ENCODE results near the gene SLC39A12.
"Not testable (repeated sequence)": the region's sequence is repeated elsewhere in the genome, so short reads cannot be mapped to it uniquely, and the experiment has no call there.

SLC39A12 gene

DNA sequence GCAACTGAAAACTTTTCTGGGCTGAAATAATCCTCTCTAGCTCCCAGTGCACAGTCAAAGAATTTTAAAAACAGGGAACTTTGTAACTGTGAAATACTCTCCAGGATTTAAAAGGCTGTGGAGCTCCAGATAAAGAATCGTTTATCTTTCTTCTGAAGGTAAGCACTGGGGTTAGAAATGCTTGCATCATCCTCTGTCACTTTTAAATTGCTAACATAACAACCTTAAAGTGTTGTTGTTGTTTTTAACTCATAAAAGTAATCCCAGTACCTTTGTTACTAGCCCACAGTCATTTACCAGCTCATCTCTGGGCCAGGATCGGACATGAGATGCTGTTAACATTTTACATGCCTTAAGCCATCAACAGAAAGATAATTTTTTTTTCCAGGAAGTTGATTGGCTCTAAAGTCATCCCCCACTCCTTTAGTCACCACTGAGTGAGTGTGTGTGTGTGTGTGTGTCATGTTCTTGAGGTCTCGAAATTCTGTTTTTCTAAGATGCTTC lies at the start of gene SLC39A12:
TSS of gene SLC39A12 (plus strand) at position 51 of the 504 bp plus-strand sequence. CDS start 1,359 bp downstream, outside the sequence.
- DNase-seq: no peak

DNA sequence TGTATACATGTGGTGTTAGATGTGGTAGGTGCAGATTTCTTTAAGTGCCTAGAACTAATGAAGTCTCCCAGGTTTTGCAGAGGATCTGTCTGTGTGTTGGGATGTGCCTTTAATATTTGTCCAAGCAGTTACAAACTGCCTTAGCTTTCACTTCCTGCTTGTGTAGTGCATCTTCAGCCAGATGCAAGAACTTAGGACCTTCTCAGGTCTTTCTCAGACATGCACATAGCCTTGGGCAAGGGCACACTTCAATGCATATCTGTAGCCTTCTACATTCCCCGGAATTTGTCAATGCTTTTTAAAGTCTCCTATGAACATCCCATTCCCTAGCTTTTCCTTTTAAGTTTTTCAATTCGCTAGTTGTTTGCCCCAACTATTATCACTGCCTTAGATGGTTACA lies 47.2 kb upstream of the SLC39A12 start:
- DNase-seq: no peak

DNA sequence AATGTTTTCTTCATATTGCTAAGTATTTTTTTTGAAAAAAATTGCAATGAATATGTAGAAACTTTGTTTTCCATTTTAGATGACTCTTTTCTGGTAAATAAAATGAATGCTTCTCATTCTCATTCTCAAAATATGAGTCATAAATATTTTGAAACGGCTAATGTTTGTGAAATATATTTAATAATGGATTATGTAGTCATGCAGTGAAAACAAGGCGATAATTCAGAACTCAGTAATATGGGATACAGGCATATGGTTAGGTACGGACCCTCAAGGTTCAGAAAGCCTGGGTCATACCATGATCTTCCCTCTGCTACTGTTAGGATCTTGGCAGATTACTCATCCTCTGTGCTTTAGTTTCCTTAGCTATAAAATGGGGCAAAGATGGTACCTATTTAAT lies 46.2 kb upstream of the SLC39A12 start:
- no peak for DNase-seq

DNA sequence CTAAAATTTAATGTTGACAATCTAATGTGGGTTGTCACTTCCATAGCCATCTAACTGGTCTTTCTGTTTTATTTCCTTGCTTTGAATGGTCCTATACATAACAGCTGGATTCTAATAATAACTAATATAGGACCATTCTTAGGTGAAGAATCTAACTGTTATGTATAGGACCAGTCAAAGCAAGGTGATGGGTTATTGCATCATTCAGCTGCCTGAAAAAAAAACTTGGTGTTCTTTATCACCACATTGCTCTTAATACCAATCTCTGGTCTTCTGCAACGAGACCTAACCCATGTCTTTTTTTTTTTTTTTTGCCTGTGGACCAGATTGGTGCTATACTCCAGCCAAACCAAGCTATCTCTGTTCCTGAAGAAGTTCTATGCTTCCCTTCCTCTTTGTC lies 45.7 kb upstream of the SLC39A12 start:
- no peak for DNase-seq

DNA sequence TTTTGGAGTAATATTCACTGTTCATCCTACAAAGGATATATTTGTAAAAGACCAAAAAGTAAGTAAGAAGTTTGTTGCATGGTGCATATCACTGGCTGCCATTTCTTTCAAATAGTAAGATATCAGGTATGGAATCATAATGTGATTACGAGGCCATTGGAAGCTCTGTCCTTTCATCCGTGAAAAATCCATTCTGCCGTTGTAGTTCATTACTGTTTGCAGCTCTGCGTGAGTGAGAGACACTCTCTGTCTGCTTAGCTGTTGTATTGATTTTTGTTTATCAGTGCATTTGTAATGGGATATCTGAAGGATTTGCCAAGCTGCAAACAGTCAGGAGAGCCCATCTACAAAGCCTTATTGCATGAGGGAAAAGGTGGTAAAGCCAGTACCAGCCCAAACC lies 44.1 kb upstream of the SLC39A12 start:
- no peak for DNase-seq

DNA sequence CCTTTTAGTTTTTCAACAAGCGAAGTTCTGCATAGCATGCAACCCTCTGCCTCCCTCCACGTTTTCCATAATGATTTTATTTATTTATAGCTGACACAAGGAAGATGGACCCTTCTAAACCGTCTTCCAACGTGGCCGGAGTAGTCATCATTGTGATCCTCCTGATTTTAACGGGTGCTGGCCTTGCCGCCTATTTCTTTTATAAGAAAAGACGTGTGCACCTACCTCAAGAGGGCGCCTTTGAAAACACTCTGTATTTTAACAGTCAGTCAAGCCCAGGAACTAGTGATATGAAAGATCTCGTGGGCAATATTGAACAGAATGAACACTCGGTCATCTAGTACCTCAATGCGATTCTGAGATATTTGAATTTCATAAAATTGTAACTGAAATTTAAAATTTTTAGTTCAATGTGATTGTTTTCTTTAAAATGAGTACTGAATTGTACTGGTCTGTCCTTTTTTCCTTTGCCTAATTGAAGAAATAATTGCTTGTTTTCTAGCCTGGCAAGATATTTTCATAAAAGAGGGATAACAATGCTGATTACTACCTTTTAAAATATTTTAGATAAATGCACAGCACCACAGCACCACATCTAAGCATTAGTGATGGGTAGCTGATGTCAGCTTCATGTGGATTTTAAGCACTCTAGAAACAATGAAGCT lies 41.5 kb upstream of the SLC39A12 start:
- peak; percentile 1 for DNase-seq

DNA sequence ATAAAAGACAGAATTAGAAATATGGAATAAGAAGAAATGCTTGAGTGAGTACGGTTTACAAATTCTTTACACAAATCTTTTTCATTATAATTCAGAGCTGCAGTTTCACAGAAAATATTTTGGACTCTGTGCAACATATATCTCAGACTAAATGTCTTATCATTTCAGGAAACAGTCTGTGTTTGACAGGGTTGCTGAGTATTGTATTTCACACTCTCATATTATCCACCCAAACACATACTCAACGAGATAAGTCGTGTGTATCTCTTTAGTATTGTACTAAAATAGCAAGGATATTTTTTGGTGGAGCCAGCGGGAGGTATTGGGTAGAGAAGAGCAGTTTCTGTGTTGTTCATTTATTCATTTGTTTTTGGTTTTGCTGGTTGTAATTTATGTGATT lies 39.0 kb upstream of the SLC39A12 start:
- no peak for DNase-seq

DNA sequence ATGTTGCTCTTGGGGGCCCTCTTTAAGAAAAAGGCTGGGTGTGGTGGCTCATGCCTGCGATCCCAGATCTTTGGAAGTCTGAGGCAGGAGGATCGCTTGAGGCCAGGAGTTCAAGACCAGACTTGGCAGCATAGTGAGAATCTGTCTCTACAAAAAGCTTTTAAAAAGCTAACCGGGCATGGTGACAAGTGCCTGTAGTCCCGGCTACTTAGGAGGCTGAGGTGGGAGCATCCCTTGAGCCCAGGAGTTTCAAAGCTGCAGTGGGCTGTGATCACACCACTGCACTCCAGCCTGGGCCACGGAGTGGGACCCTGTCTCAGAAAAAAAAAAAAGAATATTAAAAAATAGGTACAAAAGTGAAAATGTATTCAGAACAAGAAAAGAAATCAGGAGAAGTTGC lies 38.1 kb upstream of the SLC39A12 start:
- no peak for DNase-seq

DNA sequence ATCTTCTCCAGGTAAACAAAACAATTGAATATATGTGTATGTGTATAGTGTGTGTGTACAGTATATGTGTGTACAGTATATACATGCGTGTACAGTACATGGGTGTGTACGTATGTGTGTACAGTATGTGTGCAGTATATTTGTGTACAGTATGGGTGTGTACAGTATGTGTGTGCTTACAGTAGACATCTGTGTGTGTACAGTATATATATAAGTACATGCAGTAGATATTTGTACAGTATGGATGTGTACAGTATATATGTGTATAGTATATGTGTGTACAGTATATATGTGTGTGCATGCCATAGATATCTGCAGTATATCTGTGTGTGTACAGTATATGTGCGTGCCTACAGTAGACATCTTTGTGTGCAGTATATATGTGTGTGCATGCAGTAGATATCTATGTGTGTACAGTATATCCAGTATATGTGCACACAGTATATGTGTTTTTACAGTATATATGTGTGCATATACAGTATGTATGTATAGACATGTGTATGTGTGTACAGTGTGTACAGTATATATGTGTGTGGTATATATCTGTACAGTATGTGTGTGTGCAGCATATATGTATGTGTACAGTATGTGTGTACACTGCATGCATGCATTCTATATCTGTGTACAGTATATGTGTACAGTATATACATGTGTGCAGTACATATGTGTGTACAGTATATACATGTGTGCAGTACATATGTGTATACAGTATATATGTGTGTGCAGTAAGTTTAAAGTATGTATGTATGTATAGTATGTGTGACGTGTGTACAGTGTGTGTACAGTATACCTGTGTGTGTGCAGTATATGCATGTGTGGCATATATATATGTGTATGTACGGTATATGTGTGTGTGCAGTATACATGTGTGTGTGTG lies 37.3 kb upstream of the SLC39A12 start:
- DNase-seq: no peak

DNA sequence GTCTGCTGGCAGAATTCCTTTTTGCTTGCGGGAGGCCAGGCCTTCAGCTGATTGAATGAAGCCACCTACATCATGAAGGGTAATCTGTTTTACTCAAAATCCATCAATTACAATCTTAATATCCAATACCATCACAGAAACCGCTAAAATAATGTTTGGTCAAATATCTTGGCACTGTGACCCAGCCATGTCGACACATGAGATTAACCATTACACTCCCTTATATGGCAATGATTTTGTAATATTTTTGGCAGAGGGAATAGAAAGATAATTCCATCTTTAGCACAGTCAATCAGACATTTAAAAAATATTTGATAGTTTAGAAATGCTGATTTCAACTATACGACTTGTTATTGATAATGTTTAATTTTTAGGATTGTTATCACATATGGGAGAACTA lies 36.5 kb upstream of the SLC39A12 start:
- DNase-seq: no peak

DNA sequence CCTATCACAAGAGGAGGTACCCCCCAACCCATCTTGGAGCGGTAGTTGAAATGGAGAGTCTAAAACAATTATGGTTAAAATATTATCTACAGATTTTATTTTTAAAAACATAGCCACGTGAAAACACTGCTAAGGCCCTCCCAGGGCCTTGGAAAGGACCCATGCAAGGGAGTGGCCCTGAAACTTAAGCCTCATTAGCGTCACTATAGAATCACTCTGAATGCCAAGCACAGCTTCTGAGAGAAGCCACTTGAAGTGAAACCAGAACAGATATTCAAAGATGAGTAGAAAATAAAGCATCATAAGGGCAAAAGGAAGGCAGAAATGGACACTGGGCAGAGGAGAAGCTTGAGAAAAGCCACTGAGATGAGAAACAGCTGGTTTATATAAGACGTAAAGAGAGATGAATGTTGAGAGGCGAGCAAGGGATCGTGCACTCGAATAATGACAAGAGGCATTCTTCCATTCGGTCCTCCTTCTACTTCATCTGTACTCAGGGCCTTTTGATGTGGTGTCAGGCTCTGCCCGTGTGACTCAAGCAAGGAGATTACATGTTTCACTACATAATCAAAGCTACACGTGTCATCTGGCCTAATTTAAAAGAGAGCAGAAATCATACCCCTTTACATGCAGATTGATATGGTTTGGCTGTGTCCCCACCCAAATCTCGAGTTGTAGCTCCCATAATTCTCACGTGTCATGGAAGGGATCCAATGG lies 33.4 kb upstream of the SLC39A12 start:
- DNase-seq: no peak

DNA sequence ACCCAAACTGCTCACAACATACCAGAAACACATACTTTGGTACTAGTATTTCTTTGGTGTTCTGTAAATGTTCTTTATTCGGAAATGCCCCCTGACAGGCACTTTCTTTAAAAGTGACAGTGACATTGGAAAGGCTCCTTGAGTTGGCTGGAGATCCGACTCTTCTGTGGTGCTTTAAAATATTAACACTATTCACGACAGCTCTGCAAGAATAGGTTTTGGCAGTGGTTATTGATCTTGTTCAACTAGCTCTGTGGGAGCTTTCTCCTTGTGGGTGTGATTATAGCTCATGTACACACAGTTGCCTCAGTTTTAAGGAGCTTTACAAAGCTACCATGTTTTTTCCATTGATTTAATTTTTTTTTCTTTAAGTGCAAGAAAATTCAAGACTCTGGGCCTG lies 30.3 kb upstream of the SLC39A12 start:
- DNase-seq: no peak

DNA sequence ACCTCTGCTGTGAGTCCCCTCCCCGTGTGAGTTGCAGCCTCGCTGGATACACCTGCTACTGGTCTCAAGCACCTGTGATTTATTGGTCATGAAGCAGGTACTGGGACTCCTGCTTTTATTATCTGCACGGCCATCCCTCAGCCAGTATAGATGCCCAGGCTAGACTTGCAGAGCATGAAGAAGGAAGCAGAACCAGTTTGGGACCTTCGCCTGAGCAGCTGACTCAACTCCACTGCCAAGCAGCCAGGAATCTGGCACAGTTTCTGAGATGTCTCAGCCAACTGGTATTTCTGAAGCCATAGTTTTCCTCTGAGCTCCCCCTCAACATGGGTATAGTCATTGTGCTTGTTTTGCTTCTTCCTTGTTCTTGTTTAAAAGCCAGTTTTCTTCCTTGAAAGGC lies 28.0 kb upstream of the SLC39A12 start:
- no peak for DNase-seq

DNA sequence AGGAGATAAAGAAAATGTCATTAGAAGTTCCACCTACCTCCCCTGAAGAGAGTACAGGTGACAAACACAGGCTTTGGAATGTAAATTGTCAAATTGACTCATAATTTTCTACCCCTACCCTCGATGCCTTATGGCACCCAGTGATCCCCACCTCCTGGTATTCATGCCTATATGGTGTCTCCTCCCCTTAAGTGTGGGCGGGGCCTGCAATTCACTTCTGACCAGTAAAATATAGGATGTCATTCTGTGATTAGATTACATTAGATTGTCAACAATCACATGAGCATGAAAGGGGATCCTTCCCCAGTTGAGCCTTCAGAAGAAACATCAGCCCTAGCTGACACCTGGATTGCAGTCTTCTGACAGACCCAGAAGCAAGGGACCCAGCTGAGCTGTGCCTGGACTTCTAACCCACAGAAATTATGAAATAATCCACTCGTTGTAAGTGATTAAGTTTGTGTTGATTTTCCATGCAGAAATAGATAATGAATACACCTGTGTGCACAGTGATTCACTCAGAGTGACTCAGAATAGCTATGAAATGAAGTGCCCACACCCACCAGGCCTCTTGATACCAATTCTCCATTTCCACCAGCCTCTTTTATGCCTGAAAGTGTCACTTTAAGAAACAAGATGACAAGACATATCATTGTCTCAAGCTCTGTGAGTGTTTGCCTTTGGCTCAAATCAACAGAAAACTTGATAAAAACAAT lies 8.5 kb upstream of the SLC39A12 start:
- no peak for DNase-seq

DNA sequence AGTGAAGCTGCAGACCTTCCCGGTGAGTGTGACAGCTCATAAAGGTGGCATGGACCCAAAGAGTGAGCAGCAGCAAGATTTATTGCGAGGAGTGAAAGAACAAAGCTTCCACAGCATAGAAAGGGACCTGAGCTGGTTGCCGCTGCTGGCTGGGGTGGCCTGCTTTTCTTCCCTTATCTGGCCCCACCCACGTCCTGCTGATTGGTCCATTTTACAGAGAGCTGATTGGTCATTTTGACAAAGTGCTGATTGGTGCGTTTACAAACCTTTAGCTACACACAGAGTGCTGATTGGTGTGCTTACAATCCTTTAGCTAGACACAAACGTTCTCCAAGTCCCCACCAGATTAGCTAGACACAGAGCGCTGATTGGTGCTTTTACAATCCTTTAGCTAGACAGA lies 1.4 kb upstream of the SLC39A12 start:
- DNase-seq: not testable (repeated sequence)

DNA sequence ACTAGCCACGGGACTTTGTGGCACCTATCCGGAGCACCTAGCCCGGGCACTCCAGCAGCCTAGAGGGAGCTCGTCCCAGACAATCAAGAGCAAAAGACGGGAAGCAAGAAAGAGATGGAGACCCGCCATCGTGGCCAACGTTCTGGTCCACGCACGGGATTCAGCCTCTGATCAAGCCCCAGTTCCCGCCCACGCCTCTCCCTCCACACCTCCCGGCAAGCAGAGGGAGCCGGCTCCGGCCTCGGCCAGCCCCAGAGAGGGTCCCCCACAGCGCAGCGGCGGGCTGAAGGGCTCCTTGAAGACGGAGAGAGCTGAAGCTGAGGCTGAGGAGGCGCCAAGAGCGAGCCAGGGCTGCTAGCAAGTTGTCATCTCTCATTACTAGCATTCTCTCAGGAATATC lies 992 bp upstream of the SLC39A12 start:
- DNase-seq: no peak

DNA sequence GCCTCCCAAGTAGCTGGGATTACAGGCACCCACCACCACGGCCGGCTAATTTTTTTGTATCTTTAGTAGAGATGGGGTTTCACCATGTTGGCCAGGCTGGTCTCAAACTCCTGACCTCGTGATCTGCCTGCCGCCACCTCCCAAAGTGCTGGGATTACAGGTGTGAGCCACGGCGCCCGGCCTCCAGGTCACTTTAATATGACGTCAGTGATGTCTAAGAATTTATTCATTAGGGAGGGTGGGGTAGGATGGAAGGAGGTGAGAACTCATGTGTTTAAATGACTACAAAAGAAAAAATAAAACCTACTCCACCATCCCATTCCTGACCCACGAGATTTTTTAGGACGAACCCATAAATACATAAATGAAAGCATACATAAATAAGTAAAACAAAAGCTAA lies 2.7 kb downstream of the SLC39A12 start:
- DNase-seq: not testable (repeated sequence)

DNA sequence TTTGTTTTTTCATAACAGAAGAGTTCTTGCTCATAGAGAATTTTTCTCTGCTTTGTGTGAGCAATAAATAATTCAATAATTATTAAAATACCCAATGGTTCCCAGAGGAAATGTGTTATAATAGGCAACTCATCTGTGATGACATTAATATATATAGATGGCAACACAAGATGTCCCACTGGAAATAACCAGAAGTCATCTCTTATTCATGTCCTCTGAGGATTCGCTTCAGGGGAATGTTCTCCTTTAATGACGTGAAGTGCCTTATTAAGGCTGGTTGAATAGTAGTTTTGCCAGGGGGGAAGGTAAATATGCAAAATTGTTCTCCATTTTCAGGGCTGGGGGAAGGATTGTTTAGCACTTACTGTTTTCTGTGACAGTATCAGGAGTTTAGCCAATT lies 3.1 kb downstream of the SLC39A12 start:
- DNase-seq: no peak

DNA sequence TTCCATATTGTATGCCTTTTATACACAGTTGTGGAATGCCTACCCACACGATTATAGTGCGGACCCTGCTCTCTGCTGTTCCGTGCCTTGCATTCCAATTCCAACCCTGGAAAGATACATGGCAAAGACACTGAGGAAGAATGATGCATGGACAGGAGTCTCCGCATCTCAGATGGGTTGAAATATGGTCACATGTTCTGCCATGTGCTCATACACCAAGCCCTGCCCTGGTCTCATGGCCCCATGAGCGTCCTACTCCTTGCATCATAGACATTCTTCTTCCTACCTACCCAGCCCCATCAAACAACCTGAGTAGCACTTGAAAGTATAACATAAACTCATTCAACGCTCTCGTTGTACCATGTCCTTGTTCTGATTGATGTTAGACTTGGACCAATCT lies 6.3 kb downstream of the SLC39A12 start:
- no peak for DNase-seq

DNA sequence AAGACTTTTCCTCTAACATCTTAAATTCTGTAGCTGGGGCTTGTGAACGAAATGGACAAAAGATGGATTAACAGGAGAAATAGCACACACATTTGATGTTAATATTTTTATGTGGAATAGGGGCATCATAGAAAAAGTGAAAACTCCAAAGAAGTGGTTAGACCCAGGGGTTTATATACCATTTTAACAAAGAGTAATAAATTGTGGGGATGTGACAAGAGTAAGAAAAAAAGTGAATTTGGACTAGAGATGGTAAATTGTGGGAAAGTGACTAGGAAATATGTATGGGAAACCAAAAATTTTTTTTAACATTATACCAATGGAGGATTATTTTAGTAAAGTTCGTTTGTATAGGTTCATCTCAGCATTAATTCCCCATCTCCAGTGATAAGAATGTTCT lies 8.2 kb downstream of the SLC39A12 start:
- DNase-seq: no peak

DNA sequence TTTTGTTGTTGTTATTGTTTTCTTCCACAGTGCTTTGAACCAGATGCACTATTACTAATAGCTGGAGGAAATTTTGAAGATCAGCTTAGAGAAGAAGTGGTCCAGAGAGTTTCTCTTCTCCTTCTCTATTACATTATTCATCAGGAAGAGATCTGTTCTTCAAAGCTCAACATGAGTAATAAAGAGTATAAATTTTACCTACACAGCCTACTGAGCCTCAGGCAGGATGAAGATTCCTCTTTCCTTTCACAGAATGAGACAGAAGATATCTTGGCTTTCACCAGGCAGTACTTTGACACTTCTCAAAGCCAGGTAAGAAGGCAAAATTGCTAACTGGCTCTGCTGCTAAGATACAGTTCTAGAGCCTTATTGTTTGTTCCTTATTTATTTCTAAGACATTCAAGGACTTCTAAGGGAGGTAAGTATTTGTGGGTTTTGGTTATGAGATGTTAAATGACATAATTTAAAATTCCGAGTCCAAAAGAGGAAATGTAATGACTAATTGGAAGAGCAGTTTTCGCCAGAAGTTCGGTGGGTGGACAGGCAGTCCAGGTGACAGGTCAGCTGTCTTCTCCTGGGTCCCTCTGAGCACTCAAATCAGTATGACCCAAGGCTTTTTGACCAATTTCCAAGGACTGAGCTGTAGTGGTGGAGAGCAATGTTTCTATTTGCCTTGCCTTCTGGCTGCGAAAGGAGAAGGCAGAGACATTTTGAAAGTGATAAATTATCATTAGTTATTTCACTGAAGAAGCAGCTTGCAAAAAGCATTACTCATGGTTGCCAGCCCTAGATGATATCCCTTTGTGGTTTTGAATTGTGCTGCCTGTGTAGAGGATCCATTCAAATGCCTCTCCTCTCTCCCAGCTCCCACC lies 10.1 kb downstream of the SLC39A12 start:
- no peak for DNase-seq

DNA sequence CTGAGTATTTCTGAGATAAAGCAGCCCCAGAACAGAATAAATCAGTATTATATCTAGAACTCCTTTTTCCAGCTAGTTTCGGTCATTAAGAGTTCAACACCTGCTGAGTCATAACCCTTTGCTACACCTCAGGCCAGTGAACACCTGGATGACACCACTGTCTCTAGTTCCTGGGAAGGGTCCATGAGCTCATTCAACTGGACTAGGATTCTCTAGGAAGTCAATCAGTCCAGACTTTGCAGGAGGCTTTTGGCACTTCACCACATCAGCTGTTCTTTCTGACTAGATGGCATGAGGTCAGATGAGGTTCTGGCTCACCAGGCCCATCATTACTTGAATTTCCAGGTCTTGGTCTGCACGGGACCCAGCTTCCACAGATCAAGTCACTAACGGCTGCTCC lies 11.7 kb downstream of the SLC39A12 start:
- no peak for DNase-seq
